Heart right ventricle (tissue), 16 donors: Measurements from ENCODE around the gene ANP32B. TPM values are rescaled to one million over a fixed set of nuclear protein-coding genes. Genes with fewer than 3 reads are reported as not detected.
"Not testable (repeated sequence)": the region's sequence is repeated elsewhere in the genome, so short reads cannot be mapped to it uniquely, and the experiment has no call there.

ENCODE experiments used
- ATAC-seq, 8 donors: fragments of 200-7000 bp; cut with Tn5 transposase; one replicate each; pipeline ENCODE4 v1.9.1; 2020; ENCODE audit warnings: mild to moderate bottlenecking in 8 of 8, moderate library complexity in 8 of 8, moderate number of reproducible peaks in 1 of 8
- DNase-seq, 2 donors: peaks; one replicate each; pipeline ENCODE4 v3.0.0-alpha.2; 2020
- H3K27ac ChIP-seq, 10 donors: fragments of 200-600 bp; sonication (generic) in 2 of 10; one replicate each; pipeline versions ENCODE4 v1.5.0 to v1.8.0; 2020 to 2022; ENCODE audit warnings: mild to moderate bottlenecking in 3 of 10
- H3K27me3 ChIP-seq, 7 donors: fragments of 200-600 bp; one replicate each; pipeline ENCODE4 v1.8.0; 2021 to 2022; ENCODE audit warnings: mild to moderate bottlenecking in 2 of 7
- H3K36me3 ChIP-seq, 9 donors: fragments of 200-600 bp; sonication (generic) in 1 of 9; one replicate each; pipeline versions ENCODE4 v1.5.0 to v1.8.0; 2020 to 2022; ENCODE audit warnings: mild to moderate bottlenecking in 2 of 9
- H3K4me1 ChIP-seq, 9 donors: fragments of 200-600 bp; sonication (generic) in 1 of 9; one replicate each; pipeline versions ENCODE4 v1.5.0 to v1.8.0; 2020 to 2022; ENCODE audit warnings: mild to moderate bottlenecking in 4 of 9
- H3K4me3 ChIP-seq, 10 donors: fragments of 200-600 bp; sonication (generic) in 2 of 10; one replicate each; pipeline versions ENCODE4 v1.5.0 to v1.8.0; 2020 to 2022; ENCODE audit warnings: mild to moderate bottlenecking in 7 of 10, moderate library complexity in 2 of 10
- H3K9me3 ChIP-seq, 11 donors: fragments of 200-600 bp in 10 of 11; sonication (generic) in 2 of 11; one replicate each; pipeline versions ENCODE4 v1.5.0 to v1.8.0; 2013 to 2022; ENCODE audit warnings: mild to moderate bottlenecking in 2 of 11, control low read depth in 1 of 11, moderate library complexity in 1 of 11
- WGBS, 2 donors: extraction: QIAGEN DNeasy Blood & Tissue Kit; methylation state at CpG; one replicate each; pipeline ENCODE4 v1.1.7; 2013; ENCODE audit warnings: inconsistent platforms in 1 of 2; 5-methylcytosine and 5-hydroxymethylcytosine counted together
- intact Hi-C, 10 donors: fragments of 100-400 bp; cut with DNase I; formaldehyde crosslinking; loops; one replicate each; pipeline versions ENCODE4 v1.11.1 to v1.14.2; 2022
- polyA plus RNA-seq, 2 donors: library from polyadenylated mRNA; stranded (reverse); fragments of 200-250 nt; gene quantifications; one replicate each; pipeline ENCODE4 v1.2.3, GENCODE V29; 2013
- total RNA-seq, 10 donors: library from RNA; stranded (reverse); fragmentation: NEBNext Ultra II Directional in 3 of 10; extraction: Animal tissue kit (Norgen Biotek cat#: 25700) in 3 of 10; gene quantifications; one replicate each; pipeline versions ENCODE4 v1.2.1 to v1.2.4, GENCODE V29; 2021 to 2023
- TF ChIP-seq, protein P1 (sequence below), 9 donors: fragments of 200-600 bp; sonication (generic) in 2 of 9; IDR thresholded peaks; one replicate each; pipeline versions ENCODE4 v1.5.0 to v1.8.0; 2021 to 2022; ENCODE audit warnings: antibody characterized with exemption in 9 of 9, mild to moderate bottlenecking in 5 of 9, moderate library complexity in 1 of 9
- donor health status: Arrhythmogenic right ventricular cardiomyopathy.
- donor health status: ischemic (EF 13 %, LVEDD 7.1; RV severe dilation, severe dysfunction).
- donor health status: healthy with polysubstance abuse.
- donor health status: DM: no; HTN: yes; CAD: no.
- donor health status: DM: no; HTN: no; CAD: no.
- donor health status: ischemic (EF 25% LVEDD 6.9; RV normal size, moderate dysfunction).
- donor health status: ischemic (EF 25% LVEDD 5.7; RV mildly dilated, moderate dysfunction).
- donor health status: healthy.
- donor health status: DM: yes; HTN: yes; CAD: no.
- donor health status: Ischemic cardiomyopathy.
- donor health status: ischemic (EF 35%, LVEDD 5.7; RV mildly dilated, moderate dysfunction).
- donor health status: nonischemic (EF 11% LVEDD 7.7; RV severe dilation, severe dysfunction).
- donor health status: DM: yes; HTN: yes; CAD: no.
- donor health status: PGD.
- donor health status: ischemic (EF 29% LVEDD 5.4; RV normal size, mild dysfunction).
- donor health status: nonischemic (EF 23%, LVEDD 6.1; RV moderate dilation, normal function).

Gene ANP32B
- total and polyA plus RNA-seq, 12 donors = 48.2 to 69.3 (median 61.2) TPM

DNA sequence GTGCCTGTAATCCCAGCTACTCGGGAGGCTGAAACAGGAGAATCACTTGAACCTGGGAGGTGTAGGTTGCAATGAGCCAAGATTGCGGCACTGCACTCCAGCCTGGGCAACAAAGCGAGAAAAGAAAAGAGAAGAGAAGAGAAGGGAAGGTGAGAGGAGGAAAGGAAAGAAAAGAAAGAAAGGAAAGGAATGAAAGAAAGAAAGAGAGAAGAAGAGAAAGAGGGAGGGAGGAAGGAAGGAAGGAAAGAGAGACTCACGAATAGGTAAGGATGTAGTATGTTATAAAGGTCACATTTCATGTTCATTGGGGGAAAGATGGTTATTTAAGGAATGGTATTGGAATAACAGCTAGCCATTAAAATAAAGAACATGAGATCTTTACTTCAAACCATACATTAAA is 10.4 kb upstream of the ANP32B start:
- Histone ChIP-seq H3K27me3 (peaks cover 0 to 20% (median 0%) of the 10 kb centered on the region in 7 donors), H3K36me3 (no peaks in the 10 kb centered on the region), H3K4me3 (no peak overlapping the region), H3K4me1 (no peaks in the 10 kb centered on the region), H3K9me3 (peaks cover 0 to 8% (median 0%) of the 10 kb centered on the region in 11 donors), H3K27ac (no peak overlapping the region)
- TF ChIP-seq, protein P1, sequence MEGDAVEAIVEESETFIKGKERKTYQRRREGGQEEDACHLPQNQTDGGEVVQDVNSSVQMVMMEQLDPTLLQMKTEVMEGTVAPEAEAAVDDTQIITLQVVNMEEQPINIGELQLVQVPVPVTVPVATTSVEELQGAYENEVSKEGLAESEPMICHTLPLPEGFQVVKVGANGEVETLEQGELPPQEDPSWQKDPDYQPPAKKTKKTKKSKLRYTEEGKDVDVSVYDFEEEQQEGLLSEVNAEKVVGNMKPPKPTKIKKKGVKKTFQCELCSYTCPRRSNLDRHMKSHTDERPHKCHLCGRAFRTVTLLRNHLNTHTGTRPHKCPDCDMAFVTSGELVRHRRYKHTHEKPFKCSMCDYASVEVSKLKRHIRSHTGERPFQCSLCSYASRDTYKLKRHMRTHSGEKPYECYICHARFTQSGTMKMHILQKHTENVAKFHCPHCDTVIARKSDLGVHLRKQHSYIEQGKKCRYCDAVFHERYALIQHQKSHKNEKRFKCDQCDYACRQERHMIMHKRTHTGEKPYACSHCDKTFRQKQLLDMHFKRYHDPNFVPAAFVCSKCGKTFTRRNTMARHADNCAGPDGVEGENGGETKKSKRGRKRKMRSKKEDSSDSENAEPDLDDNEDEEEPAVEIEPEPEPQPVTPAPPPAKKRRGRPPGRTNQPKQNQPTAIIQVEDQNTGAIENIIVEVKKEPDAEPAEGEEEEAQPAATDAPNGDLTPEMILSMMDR (IDR thresholded peaks at IDR 0.05) = no peak
- intact Hi-C loops = no loop called here
- ATAC-seq (no peak), DNase-seq (no peak)
- WGBS, 2 donors = 85 to 89% methylated on average over 4 of the region's 4 CpGs

DNA sequence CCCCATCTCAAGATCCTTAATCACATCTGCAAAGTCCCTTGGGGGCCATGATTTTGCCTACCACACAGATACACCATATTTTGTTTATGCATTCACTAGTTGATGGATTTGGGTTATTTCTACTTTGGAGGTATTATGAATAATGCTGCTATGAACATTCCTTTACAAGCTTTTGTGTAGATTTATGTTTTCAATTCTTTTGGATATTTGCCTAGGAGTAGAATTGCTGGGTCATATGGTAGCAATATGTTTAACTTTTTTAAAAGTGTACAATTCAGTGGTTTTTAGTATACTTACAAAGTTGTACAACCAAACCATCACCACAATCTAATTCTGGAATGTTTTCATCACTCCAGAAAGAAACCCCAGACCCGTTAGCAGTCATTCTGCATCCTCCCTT is 7.8 kb upstream of the ANP32B start:
- H3K9me3 ChIP-seq = peaks cover 0 to 8% (median 0%) of the 10 kb centered on the region in 11 donors
- H3K27me3 ChIP-seq = peaks cover 0 to 20% (median 0%) of the 10 kb centered on the region in 7 donors
- intact Hi-C loops = no loop called here
- peaks cover 0 to 7% (median 2%) of the 10 kb centered on the region in 9 donors for H3K4me1 ChIP-seq
- 66 to 78% methylated on average over 1 of the region's 1 CpG for WGBS, 2 donors
- DNase-seq (no peak), ATAC-seq (no peak)
- H3K27ac ChIP-seq = no peak overlapping the region
- TF ChIP-seq, protein P1 (IDR thresholded peaks at IDR 0.05) = no peak
- no peaks in the 10 kb centered on the region for H3K36me3 ChIP-seq
- H3K4me3 ChIP-seq = no peak overlapping the region

DNA sequence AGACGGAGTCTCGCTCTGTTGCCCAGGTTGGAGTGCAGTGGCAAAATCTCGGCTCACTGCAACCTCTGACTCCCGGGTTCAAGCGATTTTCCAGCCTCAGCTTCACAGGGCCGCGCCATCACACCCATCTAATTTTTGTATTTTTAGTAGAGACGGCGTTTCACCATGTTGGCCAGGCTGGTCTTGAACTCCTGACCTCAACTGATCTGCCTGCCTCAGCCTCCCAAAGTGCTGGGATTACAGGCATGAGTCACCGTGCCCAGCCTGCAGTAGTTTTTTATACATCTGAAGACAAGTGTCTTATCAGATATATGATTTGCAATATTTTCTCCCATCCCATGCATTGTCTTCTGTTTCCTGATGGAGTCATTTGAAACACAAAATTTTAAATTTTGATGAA is 6.5 kb upstream of the ANP32B start:
- H3K4me1 ChIP-seq = peaks cover 0 to 20% (median 13%) of the 10 kb centered on the region in 9 donors
- ATAC-seq, H3K27ac ChIP-seq, H3K9me3 ChIP-seq, intact Hi-C loops, DNase-seq, H3K4me3 ChIP-seq, H3K36me3 ChIP-seq: not testable (repeated sequence)
- peaks cover 0 to 20% (median 0%) of the 10 kb centered on the region in 7 donors for H3K27me3 ChIP-seq
- 92% methylated on average over 10 of the region's 10 CpGs for WGBS, 2 donors

DNA sequence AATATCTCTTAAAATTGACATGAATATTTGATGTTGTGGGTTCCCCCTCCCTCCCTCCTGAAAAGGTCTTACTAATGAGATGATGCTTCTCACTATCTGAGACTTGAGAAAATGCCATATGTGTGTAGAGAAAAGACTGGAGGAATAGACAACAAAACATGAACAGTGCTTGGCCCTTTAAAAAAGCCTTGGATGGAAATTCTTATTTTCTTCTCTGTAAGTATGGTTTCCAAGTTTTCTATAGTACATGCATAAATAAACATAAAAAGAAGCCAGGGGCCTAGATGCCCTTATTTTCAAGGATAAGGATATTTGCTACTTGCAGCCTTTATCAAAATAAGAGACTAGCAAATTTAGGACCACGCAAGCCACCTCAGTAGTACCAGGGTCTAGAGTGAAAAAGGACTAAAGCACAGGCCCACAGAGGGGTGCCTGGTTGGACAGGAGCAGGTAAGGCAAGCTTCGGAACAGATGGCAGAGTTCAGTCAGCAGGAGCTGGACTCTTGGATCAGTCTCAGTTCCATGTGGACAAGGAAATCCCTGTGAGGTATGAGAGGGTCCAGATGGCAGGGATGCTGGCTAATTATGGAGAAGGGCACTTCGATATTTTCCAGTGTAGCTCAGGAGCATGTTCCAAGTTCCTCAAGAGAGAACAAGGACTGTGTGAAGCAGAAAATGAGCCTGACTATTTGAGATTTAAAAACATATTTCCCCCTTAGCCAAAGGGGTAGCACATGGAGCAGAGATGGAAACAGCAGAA is 4.6 kb upstream of the ANP32B start:
- TF ChIP-seq, protein P1 (IDR thresholded peaks at IDR 0.05) = no peak
- Histone ChIP-seq H3K27ac (no peak overlapping the region), H3K36me3 (no peaks in the 10 kb centered on the region), H3K4me3 (no peak overlapping the region), H3K4me1 (peaks cover 0 to 33% (median 23%) of the 10 kb centered on the region in 9 donors), H3K27me3 (peaks cover 0 to 9% (median 0%) of the 10 kb centered on the region in 7 donors), H3K9me3 (peaks cover 0 to 8% (median 0%) of the 10 kb centered on the region in 11 donors)
- no peak for DNase-seq
- 83 to 94% methylated on average over 3 of the region's 3 CpGs for WGBS, 2 donors
- intact Hi-C loops = no loop called here
- ATAC-seq = no peak
